Endometrium (tissue), 2 donors: ENCODE results near the gene SEBOX.

ENCODE experiments used
- FAIRE-seq: peaks from 2 replicates; lab custom pipeline; 2012; peaks lifted over from hg19 to GRCh38; lab: Jason Lieb, UNC
- donor health status: control.
- donor health status: control.

The SEBOX gene

DNA sequence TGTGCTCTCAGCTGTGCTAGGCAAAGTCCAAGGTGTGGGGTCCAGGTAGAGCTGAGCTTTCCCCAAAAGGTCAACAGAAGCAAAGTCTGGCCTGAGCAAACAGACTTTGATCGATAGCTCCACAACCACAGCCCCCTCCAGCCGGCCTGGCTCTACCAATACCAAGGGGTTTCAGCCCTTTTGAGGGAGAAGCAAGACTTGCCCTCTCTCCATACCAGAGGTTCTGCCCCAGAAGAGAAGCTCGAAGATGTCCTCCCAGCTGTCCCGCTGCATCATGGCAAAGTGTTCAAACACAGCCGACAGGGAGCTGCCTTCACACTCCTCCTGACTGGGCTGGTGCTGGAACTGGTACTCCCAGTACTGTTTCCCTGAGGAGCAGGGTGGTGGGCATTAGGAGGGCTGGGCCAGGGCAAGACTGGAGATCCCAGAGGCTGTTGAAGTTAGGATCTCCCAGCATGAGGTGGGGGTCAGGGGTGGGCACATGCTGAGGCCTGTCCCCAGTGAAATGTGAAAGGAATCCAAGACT, 3.4 kb upstream of the SEBOX start:
- no peak for FAIRE-seq

DNA sequence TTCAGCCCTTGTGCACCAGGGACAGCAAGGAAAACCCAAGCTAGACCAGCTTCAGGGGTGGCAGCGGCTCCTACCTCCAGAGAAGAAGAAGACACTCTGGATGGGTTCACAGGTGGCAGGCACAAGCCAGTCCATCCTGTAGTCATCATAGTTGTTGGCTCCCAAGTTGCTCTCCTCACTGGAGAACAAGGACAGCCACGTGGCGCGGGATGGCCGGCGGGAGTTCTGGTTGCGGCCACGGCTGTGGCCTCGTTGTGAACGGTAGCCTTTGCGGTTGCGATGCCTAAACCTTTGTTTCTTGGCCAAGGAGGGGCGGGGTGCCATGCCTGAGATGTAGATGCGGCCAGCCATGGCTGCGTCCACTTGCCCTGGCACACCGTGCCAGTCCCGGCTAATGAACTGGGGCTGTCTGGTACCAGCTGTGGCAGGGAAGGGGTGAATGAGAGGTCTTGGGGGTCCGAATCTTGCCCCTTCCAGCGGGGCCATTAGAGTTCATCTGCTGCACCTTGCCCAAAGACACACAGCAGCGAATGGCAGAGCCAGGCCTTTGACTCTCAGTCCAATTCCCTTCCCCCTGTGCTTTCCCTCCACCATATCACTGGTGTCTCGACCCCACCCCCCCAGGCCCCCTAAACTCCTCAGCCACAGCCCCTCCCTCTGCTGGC, 2.8 kb upstream of the SEBOX start:
- no peak for FAIRE-seq

DNA sequence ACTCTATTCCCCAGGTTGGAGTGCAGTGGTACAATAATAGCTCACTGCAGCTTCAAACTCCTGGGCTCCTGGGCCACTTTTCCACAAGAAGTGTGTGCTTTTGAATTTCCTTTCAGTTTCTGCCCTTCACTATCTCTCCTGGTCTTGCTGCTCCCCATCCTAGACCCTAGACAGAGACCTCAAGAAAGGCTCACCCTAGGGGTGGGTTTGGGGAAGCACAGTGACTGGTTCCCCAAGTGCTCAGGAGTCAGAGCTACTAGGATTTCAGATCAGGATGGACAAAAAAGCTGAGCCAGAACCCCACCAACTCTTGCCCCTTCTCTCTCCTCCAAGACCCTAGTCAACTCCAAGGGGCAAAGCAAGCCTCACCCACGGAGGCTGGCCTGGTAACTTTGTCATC, 1.6 kb upstream of the SEBOX start:
- no peak for FAIRE-seq

DNA sequence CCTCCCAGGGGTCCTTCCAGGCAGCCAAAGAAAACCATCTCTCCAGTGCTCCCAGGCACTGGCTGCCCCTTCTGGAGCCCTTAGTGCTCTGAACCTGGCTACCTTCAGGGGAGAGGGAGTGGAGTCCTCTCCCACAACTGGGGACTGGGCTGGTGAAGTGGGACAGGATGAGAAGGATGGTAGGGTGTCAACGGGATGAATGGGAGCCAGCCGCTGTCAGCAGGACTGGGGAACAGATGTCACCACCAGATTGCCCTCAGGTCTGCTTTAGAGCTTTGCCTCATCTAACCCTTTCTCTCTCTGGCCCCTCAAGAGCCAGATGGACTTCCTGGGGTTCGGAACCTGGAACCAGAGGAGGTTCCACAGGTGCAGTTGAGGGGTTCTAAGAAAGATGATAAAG, 488 bp upstream of the SEBOX start:
- no peak for FAIRE-seq

DNA sequence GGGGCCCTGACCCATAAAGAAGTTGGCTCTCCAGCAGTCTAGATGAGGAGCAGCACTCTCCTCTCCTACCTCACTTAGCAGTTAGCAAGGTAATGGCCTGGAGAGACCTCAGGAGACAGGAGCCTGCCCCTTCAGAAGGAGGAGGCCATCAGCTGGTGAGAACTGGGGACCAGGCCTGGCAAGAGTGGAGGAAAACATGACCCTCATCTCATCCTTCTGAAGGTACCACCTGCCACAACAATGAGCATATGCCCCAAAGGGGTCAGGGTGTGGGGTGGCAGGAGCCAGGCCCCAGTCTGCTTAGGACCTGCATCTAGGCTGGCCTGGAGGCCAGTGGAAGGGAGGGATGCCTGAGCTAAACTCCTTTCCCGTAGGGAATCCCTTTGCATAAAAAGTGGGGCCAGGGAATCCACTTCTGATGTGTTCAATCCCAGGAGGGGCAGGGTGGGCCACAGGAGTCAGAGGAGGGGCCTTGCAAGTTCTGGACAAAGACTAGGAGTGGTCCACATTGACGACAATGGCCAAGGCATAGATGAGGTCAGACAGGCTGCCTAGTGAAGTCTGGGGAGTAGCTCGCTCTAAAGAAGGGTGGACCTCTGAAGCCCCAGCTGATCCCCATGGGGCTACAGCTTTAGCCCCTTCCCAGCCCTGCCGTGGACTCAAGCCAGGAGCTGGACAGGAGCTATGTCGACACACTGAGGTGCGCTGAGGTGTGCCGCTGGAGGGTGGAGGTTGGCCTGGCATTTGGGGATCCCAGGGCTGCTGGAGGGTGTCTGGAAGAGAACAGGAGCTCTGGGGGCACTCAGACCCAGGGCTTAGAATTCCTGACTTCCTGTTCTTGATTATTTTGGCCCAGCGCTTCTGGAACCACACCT, 986 bp downstream of the SEBOX start:
- no peak for FAIRE-seq

DNA sequence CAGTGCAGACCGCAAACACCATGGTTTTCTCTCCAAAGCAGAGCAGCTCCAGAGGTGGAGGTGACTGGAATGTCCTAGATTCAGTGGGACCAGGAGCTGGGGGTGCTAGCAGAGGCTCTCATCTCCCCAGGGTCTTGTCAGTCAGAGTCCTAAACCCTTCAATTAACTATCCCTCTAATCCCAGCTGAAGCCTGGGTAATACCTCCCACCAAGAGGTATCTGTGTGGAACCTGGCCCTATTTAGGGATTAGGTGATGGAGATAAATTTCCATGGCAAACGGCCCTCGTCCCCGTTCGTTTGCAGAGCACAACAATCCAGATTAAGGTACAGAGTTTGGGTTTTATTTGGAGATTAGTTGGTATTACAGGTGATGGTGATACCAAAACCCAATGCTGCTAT, 1.8 kb downstream of the SEBOX start:
- no peak for FAIRE-seq

DNA sequence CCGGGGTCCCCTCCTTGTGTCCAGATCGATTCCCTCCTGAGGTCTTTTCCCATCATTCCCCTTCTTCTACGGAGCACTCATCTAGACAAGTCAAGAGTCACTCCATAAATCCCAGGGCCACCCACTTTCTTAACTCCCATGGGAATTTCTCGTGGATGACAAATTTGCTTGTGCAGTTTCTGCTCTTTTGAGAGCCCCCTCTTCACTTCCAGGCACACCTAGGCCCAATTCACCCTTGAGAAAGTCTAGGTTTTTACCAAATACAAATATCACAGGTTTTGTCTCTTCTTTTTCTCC, 7.2 kb downstream of the SEBOX start:
- no peak for FAIRE-seq

DNA sequence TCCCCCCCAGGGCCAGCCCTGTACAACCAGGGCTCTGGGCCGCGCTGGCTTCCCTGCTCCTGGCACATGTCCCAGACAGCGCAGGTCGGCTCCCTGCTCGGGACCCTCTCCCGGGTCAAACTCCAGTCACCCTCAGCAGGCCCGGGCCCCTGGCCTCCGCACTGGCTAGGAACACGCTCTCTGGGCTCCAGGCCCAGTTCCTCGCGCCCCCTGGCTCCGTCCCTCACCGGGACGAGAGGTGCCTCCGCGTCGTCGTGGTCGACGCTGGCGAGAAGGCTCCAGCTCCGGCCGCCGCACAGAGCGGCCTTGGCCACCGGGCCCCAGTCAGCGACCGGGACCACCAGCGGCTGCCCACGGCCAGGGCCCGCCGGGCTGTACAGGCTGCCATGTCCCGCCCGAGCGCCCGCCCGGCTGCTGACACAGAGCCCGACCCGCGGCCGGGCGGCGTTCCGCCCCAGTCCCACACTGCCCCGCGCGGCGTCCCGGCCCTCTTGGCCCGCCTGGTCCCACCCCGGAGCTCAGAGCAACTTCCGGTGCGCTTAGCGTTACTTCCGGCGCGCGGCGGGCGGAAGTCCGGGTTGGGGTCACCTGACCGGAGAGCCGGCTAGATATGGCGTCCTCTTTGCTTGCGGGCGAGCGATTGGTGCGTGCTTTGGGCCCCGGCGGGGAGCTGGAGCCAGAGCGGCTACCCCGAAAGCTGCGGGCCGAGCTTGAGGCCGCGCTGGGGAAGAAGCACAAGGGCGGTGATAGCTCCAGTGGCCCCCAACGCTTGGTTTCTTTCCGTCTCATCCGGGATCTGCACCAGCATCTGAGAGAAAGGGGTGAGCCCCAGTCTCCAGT, 7.7 kb downstream of the SEBOX start, which contains the start of gene POLDIP2:
POLDIP2 (minus strand) TSS at position 467 of the 840 bp plus-strand sequence; CDS start at position 388, 79 bp downstream.
- no peak for FAIRE-seq

DNA sequence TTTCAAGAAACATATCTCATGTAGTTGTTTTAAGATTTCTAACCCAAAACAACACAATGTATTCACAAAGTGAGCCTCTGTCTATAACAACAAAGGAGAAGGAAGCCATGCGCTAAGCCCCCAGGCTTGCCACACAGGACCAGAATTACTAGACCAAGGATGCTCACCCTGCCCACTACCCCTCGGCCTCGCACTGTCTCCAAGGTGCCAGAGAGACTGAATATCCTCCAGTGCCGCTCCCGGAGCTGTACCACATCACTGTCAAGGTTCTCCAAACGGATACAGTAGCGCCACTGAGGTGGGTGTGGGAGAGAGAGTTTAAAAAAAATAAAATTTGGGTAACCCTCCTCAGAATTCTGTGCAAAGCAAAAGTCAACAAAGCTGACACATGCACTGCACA, 14.7 kb downstream of the SEBOX start:
- no peak for FAIRE-seq

DNA sequence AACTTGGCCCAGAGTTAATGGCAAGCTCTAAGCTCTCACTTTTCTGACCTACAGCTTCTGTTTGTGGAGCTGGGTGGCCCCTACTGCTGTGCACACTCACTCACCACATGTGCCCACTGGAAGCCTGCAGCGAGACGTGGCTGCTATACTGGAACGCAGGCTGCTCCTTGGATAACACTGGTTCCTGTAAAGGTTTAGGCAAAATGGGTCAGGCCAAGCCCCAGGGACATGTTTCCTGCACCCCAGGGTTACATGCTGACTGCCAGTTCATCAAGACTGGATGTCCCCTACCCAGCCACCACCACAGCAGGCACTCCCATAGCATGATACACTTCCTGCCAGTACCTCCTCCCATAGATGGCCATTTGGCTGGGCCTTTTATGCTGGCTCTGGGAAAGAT, 16.0 kb downstream of the SEBOX start:
- no peak for FAIRE-seq

DNA sequence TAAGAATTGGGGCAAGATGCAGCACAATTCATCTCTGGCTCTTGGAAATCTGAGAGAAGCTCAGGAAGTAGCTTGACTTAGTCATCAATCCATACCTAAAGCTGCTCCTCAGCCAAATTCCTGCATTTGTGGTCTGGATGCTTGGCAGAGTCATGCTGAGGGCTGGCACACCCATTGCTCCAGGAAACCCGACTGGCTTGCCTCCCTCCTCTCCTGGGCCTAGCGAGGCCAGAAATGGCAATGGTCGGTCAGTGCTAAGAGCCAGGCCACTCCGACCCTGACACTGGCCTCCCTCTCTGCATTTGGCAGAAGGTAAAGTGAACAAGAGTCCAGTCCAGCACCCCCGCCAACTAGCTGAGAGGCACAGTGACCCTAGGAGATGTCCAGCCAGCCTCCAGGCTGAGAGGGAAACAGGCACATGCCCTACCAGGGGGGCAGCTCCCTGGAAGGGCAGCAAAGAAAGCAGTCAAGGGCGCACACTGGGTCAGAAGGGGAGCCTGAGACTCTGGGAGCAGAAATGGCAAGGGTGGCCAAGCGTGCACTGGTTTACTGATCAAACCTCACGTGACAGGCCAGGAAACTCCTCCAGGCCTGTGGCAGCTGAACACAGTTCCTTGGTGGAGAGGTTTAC, 17.6 kb downstream of the SEBOX start:
- FAIRE-seq: no peak

DNA sequence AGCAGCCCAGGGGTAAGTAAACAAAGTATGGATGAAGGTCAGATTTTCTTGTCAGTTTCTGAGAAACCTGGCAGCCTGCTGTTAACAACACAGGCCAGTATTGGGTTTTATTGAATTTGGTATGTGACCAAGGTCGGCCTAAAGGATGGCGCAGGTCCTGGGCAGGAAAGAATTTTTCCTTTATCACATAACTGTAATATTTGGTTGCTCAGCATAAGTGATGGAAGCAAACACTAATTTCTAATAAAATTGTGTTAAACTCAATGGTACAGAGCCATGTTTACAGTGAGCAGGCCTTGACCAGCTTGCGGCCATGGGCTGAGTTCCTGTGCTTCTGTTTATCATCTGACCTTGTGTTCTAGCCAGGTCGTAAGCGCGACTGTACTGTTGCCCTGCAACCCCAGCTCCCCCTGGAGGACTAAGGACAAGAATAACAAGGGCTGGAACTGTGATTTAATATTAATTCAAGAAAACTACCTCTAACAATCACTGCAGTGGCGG, 18.2 kb downstream of the SEBOX start:
- no peak for FAIRE-seq

DNA sequence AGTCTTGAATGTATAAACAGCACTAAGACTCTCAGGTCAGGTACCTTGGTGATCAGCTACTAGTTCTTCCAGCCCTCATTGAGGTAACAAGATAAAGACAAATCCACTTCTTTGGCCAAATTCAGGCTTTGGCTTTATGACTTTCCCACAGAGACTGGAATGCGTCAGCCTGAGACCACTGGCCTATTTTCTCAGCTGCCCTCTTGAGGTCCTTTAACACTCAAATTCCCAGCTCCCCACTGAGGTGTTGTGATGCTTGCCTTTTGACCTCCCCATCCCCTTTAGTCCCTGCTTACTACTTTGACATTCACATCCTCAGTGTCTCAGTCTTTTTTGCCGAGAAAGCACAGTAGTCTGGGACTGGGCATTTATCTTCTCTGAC, 18.8 kb downstream of the SEBOX start:
- FAIRE-seq: no peak

DNA sequence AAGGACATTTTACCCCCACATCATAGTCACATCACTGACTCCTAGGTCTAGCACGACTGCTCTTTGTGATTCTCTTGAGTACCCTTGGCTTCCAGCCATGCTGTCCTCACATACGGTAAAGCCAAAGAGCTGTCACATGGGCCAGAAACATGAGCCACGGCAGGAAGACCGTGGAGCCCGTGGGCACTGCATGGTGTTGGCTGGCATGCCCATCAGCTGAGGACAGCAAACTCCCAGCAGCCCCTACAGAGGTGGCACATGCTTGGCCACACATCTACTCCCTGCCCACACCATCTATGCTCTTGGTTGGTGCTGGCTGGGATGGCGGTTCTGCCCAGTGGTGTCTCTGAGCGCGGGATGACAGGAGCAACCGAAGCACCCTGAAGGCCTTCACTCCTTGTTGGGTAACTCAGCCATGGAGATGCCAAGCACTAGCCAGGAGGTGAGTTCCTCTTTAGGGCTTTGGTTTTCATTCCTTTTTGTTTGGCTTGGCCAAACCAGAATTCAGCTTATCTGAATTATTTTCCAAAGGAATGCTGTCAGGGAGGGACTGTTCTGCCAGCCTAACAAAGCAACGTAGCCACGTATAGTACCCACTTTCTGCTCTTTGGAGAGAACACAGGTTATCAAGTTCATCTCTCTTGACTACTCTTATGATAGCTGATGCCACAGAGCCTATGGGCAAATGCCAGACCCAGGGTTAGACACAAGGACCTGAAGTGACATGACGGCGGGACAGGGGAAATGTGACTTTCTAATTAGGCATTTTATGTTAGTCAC, 19.4 kb downstream of the SEBOX start:
- FAIRE-seq: no peak

DNA sequence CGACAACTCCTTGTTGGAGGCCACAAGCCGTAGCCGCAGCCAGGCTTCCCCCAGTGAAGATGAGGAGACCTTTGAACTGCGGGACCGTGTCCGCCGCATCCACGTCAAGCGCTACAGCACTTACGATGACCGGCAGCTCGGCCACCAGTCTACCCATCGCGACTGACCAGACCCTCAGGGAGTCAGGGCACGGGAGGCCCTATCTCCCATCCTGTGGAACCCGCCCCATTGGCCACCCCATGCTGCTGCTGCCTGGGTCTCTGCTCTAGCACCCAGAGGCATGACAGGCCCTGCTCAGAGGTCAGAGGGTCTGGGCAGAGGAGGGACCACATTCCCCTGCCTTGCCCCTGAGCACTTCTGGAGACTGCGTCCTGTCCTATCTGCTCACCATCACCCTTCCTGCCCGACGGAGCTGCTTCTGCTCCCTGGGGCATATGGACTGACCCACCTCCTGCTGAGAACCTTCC, 20.5 kb downstream of the SEBOX start:
- no peak for FAIRE-seq

DNA sequence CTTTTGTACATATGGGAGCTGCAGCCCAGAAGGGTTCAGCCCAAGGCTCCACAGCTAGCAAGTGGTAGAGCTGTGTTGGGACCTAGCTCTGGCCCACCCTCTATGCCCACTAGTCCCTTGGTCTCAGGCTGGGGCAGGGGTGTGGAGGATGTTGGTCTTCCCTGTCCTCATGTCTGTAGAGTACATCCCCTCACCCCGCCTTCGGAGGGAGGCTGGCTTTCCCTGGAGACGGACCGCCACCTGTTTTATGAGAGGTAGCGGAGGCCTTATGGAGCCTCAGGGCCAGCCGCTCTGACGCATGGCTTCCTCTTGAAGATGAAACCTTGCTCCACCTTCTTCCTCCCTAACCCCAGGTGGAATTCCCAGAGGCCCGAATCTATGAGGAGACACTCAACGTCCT, 21.0 kb downstream of the SEBOX start:
- FAIRE-seq: no peak

DNA sequence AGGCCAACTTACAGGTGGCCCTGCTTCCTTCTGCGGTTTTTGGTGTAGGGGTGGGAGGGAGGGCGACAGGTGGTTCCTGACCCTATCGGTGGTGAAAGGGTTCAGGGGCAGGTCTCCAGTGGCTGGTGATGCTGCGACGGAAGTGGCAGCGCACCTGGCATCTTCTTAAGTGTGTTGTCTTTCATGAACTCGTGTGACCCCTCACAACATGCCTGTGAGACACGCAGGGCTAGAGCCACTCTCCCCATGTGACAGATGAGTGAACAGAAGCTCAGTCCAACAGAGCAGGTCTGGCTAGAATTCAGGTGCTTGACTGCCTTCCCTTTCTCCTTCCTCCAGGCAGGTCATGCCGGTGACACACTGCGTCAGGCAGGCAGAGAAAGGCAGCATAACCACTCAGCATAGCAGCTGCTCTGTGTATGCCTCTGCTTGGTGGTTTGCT, 21.5 kb downstream of the SEBOX start:
- FAIRE-seq: no peak

DNA sequence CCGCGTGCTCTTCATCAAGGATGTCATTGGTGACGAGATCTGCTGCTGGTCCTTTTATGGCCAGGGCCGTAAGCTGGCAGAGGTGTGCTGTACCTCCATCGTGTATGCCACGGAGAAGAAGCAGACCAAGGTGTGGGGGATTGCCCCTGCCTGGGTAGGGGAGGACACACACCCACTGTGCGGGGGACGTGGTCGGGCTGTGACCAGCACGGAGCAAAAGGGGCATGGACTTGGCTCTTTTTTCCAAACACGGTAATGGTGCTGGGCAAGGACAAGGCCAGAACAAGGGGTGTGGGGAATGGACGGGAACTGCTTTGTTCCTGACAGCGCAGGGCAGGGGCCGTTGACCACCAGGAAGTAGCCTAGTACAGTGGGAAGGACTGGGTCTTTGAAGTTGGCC, 22.7 kb downstream of the SEBOX start:
- no peak for FAIRE-seq

DNA sequence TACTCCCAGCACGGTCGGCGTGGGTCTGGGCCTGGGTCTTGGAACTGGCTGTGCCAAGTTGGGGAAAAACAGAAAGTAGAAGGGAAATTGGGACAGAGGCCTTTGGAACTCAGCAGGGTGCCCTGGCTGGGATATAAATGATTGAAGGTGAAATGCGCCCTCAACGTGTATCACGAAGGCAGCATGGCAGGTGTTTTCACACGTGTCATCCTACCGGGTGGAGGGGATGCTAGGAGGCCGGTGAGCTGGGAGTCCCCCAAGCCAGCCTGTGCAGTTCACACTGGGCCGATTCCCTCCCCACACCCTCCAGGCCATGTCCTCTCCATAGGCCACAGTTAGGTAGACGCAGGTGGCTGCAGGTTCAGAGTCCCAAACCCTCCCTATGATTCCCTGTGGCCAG, 23.5 kb downstream of the SEBOX start:
- FAIRE-seq: no peak

DNA sequence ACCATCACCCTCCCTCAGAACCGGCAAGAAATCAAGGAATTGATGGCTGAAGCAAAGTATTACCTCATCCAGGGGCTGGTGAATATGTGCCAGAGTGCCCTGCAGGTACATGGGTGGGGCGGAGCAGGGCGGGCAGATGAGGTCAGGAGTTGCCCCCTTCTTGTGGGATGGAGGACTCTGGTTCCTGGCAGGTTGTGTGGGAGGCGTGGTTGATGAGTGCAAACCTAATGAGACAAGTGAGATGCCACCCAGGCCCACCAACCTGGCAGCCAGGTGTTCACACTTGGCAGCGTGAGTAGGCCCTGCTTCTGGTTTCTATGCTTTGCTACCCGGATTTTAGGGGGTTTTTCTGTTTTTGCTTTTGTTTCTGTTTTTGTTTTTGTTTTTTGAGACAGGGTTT, 24.6 kb downstream of the SEBOX start:
- FAIRE-seq: no peak

DNA sequence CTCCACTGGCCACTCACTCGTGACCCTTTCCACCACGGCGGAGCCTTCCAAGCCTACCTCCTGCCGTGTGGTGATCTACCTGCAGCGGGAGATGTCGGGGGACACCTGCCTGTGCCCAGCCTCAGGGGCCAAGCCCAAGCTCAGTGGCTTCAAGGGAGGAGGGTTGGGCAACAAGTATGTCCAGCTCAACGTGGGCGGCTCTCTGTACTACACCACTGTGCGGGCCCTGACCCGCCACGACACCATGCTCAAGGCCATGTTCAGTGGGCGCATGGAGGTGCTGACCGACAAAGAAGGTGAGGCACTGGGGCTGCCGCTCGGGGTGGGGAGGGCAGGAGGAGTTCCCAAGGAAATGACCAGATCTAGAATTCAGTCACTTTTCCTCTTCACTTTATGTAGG, 25.6 kb downstream of the SEBOX start:
- no peak for FAIRE-seq
